HL-60 (cell line): Measurements from ENCODE around the gene KIAA1671.
A peak's percentile ranks its signal among the peaks of the same experiment; 100 is the strongest.

Source experiments
- DNase-seq, 2 experiments: peaks; one replicate each; pipeline ENCODE4 v3.0.0-alpha.2; 2010 to 2020; ENCODE audit warnings: low read depth in 1 of 2, low spot score in 1 of 2
- H3K27ac ChIP-seq: fragments of 250-450 bp; sonication (Bioruptor Pico); replicated peaks from 2 replicates; pipeline ENCODE4 v1.5.1; 2020; ENCODE audit warnings: mild to moderate bottlenecking, moderate library complexity
- H3K27me3 ChIP-seq: fragments of 250-450 bp; sonication (Bioruptor Pico); 2 replicates; pipeline ENCODE4 v1.5.1; 2021; ENCODE audit warnings: mild to moderate bottlenecking, moderate library complexity; ENCODE audit not compliant: insufficient read depth, poor library complexity, severe bottlenecking
- H3K4me3 ChIP-seq: replicated peaks from 2 replicates; pipeline ENCODE4 v1.5.1; 2011; ENCODE audit warnings: mild to moderate bottlenecking, control low read depth, low read length; ENCODE audit not compliant: insufficient read depth
- CTCF ChIP-seq: IDR thresholded peaks from one replicate; pipeline ENCODE4 v1.5.1; 2011; ENCODE audit warnings: low read length, control low read depth, inconsistent platforms; ENCODE audit not compliant: insufficient read depth
- GABPA ChIP-seq: IDR thresholded peaks from 2 replicates; pipeline ENCODE4 v1.6.1; 2012; ENCODE audit warnings: low read depth
- POLR2AphosphoS5 ChIP-seq: IDR thresholded peaks from 2 replicates; pipeline ENCODE4 v1.6.1; 2012; ENCODE audit warnings: low read depth
- REST ChIP-seq: IDR thresholded peaks from 2 replicates; pipeline ENCODE4 v1.6.1; 2012; ENCODE audit warnings: low read depth; ENCODE audit not compliant: insufficient replicate concordance
- SPI1 ChIP-seq: IDR thresholded peaks from 2 replicates; pipeline ENCODE4 v1.6.1; 2012; ENCODE audit warnings: low read depth, mild to moderate bottlenecking, borderline replicate concordance

The KIAA1671 gene

GRCh38 chr22:25081409-25081824 lies 128.9 kb downstream of the KIAA1671 start:
- Histone ChIP-seq H3K27ac (no peak overlapping the region), H3K27me3 (peaks cover 3% of the 10 kb centered on the region), H3K4me3 (no peak overlapping the region)
- TF ChIP-seq GABPA (no peak), CTCF (peak; percentile 9), REST (no peak)
- DNase-seq = peak in 1 of 2 experiments; percentile 17

- H3K27me3 ChIP-seq = peaks cover 3% of the 10 kb centered on the region
- no peak for TF ChIP-seq CTCF
- TF ChIP-seq GABPA = no peak
- TF ChIP-seq POLR2AphosphoS5 = no peak
- TF ChIP-seq SPI1 = no peak
- no peak for TF ChIP-seq REST
- H3K27ac ChIP-seq = no peak overlapping the region
- no peak for DNase-seq
- H3K4me3 ChIP-seq = no peak overlapping the region
These were observed 129.6 kb downstream of the KIAA1671 start for GRCh38 chr22:25082096-25082495.

GRCh38 chr22:25083056-25083806 lies 130.7 kb downstream of the KIAA1671 start:
- Histone ChIP-seq H3K4me3 (no peak overlapping the region), H3K27ac (no peak overlapping the region), H3K27me3 (peaks cover 3% of the 10 kb centered on the region)
- no peak for DNase-seq
- no peak for TF ChIP-seq SPI1
- TF ChIP-seq GABPA = no peak
- TF ChIP-seq REST = no peak
- TF ChIP-seq POLR2AphosphoS5 = no peak
- TF ChIP-seq CTCF = no peak
